Endothelial cell (in vitro differentiated cells): ENCODE measurements around the gene TEDC1. TPM values are rescaled to one million over a fixed set of nuclear protein-coding genes. Genes with fewer than 3 reads are reported as not detected.
A peak's percentile ranks its signal among the peaks of the same experiment; 100 is the strongest.

Experiments used
- DNase-seq: peaks from one replicate; pipeline ENCODE4 v3.0.0; 2021; ENCODE audit warnings: low spot score
- H3K27ac Mint-ChIP-seq: one replicate; pipeline ENCODE4 v1.8.0; 2021; ENCODE audit warnings: mixed read lengths, inconsistent platforms; ENCODE audit not compliant: unreplicated experiment
- H3K27me3 Mint-ChIP-seq: one replicate; pipeline ENCODE4 v1.8.0; 2021; ENCODE audit warnings: mild to moderate bottlenecking, moderate library complexity, mixed read lengths, inconsistent platforms; ENCODE audit not compliant: unreplicated experiment
- H3K36me3 Mint-ChIP-seq: one replicate; pipeline ENCODE4 v1.8.0; 2021; ENCODE audit warnings: mild to moderate bottlenecking, low read depth, mixed read lengths, inconsistent platforms; ENCODE audit not compliant: unreplicated experiment
- H3K4me1 Mint-ChIP-seq: one replicate; pipeline ENCODE4 v1.8.0; 2021; ENCODE audit warnings: mild to moderate bottlenecking, mixed read lengths, inconsistent platforms; ENCODE audit not compliant: unreplicated experiment
- H3K4me3 Mint-ChIP-seq: one replicate; pipeline ENCODE4 v1.8.0; 2021; ENCODE audit warnings: mild to moderate bottlenecking, mixed read lengths, inconsistent platforms; ENCODE audit not compliant: unreplicated experiment
- H3K9me3 Mint-ChIP-seq: one replicate; pipeline ENCODE4 v1.8.0; 2021; ENCODE audit warnings: mixed read lengths, inconsistent platforms; ENCODE audit not compliant: unreplicated experiment
- CTCF ChIP-seq: fragments of 200-600 bp; sonication (generic); IDR thresholded peaks from one replicate; pipeline ENCODE4 v1.5.0; 2021; ENCODE audit warnings: antibody characterized with exemption; ENCODE audit not compliant: unreplicated experiment
- total RNA-seq: library from RNA; stranded (reverse); fragmentation: NEBNext Ultra II Directional; extraction: Animal tissue kit (Norgen Biotek cat#: 25700); gene quantifications from one replicate; pipeline ENCODE4 v1.2.1, GENCODE V29; 2021; ENCODE audit not compliant: unreplicated experiment

The TEDC1 gene
- total RNA-seq, 1 donor from 2014 or later = 11.5 TPM

GRCh38 chr14:105503935-105504692, 13.1 kb downstream of the TEDC1 start:
- no peak for DNase-seq
- Mint-ChIP-seq H3K9me3 (no peaks in the 10 kb centered on the region), H3K27me3 (peaks cover 12% of the 10 kb centered on the region), H3K27ac (peak overlapping the region; percentile 49), H3K4me3 (no peak overlapping the region), H3K4me1 (no peaks in the 10 kb centered on the region), H3K36me3 (no peaks in the 10 kb centered on the region)
- no peak for TF ChIP-seq CTCF

DNA sequence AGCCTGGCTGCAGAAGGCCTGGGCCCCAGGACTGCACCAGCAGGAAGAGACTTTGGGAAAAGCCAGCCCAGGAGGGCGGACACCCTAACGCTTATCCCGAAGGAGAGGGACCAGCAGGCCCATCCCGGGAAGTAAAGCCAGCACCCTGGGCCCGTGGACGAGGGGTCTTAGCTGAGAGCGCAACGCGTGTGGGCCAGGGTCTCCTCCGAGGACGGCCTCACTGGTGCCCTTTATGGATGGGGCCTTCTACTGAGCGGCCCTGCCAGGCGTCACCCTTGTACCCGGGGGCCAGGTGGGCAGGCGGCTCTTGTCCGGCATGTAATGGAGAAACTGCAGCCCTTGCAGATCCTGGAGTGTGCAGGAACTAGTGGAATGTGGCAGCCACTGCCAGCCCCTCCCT, 14.1 kb downstream of the TEDC1 start:
- no peak for TF ChIP-seq CTCF
- peaks cover 12% of the 10 kb centered on the region for H3K27me3 Mint-ChIP-seq
- H3K36me3 Mint-ChIP-seq = no peaks in the 10 kb centered on the region
- no peak overlapping the region for H3K4me3 Mint-ChIP-seq
- H3K4me1 Mint-ChIP-seq = no peaks in the 10 kb centered on the region
- H3K27ac Mint-ChIP-seq = no peak overlapping the region
- no peaks in the 10 kb centered on the region for H3K9me3 Mint-ChIP-seq
- DNase-seq = no peak

- H3K4me3 Mint-ChIP-seq = no peak overlapping the region
- DNase-seq = no peak
These were observed 16.2 kb downstream of the TEDC1 start for GRCh38 chr14:105507247-105507646.

GRCh38 chr14:105508069-105508468, 17.0 kb downstream of the TEDC1 start:
- TF ChIP-seq CTCF = no peak
- H3K36me3 Mint-ChIP-seq = no peaks in the 10 kb centered on the region
- no peaks in the 10 kb centered on the region for H3K4me1 Mint-ChIP-seq
- peaks cover 7% of the 10 kb centered on the region for H3K27me3 Mint-ChIP-seq
- H3K9me3 Mint-ChIP-seq = no peaks in the 10 kb centered on the region
- no peak overlapping the region for H3K27ac Mint-ChIP-seq
- no peak overlapping the region for H3K4me3 Mint-ChIP-seq
- no peak for DNase-seq

More at GRCh38 chr14:105507247-105507646, 16.2 kb downstream of the TEDC1 start:
- Mint-ChIP-seq H3K36me3 (no peaks in the 10 kb centered on the region), H3K9me3 (no peaks in the 10 kb centered on the region), H3K27me3 (peaks cover 11% of the 10 kb centered on the region), H3K27ac (no peak overlapping the region), H3K4me1 (no peaks in the 10 kb centered on the region)
- TF ChIP-seq CTCF = no peak

GRCh38 chr14:105508601-105509000, 17.6 kb downstream of the TEDC1 start:
- Mint-ChIP-seq H3K27ac (no peak overlapping the region), H3K36me3 (no peaks in the 10 kb centered on the region), H3K27me3 (peaks cover 8% of the 10 kb centered on the region), H3K4me3 (no peak overlapping the region), H3K9me3 (no peaks in the 10 kb centered on the region), H3K4me1 (no peaks in the 10 kb centered on the region)
- DNase-seq = no peak
- TF ChIP-seq CTCF = no peak
